IPS-18a (cell line): Measurements from ENCODE around the gene EEF1AKMT3.

Experiments
- H3K27ac ChIP-seq: one replicate; pipeline ENCODE4 v1.5.1; 2013; ENCODE audit warnings: low read length
- H3K27me3 ChIP-seq: one replicate; pipeline ENCODE4 v1.6.1; 2013; ENCODE audit warnings: mild to moderate bottlenecking, low read length; ENCODE audit not compliant: control insufficient read depth, insufficient read depth
- H3K36me3 ChIP-seq: one replicate; pipeline ENCODE4 v1.6.1; 2013; ENCODE audit warnings: low read depth, low read length; ENCODE audit not compliant: control insufficient read depth
- H3K4me1 ChIP-seq: one replicate; pipeline ENCODE4 v1.6.1; 2013; ENCODE audit warnings: low read depth, low read length; ENCODE audit not compliant: control insufficient read depth
- H3K4me3 ChIP-seq: one replicate; pipeline ENCODE4 v1.5.1; 2013; ENCODE audit warnings: low read length
- H3K9ac ChIP-seq: one replicate; pipeline ENCODE4 v1.6.1; 2013; ENCODE audit warnings: mild to moderate bottlenecking, low read length, moderate library complexity
- H3K9me3 ChIP-seq: one replicate; pipeline ENCODE4 v1.6.1; 2013; ENCODE audit warnings: low read depth, low read length; ENCODE audit not compliant: control insufficient read depth

The EEF1AKMT3 gene

GRCh38 chr12:57829025-57829777 lies 56.8 kb downstream of the EEF1AKMT3 start:
- Histone ChIP-seq H3K27me3 (no peaks in the 10 kb centered on the region), H3K9me3 (no peaks in the 10 kb centered on the region), H3K9ac (no peak overlapping the region), H3K4me1 (peaks cover 20% of the 10 kb centered on the region), H3K4me3 (no peak overlapping the region), H3K36me3 (peaks cover 49% of the 10 kb centered on the region), H3K27ac (no peak overlapping the region)

- Histone ChIP-seq H3K9me3 (no peaks in the 10 kb centered on the region), H3K36me3 (peaks cover 37% of the 10 kb centered on the region), H3K9ac (no peak overlapping the region), H3K27ac (no peak overlapping the region), H3K27me3 (no peaks in the 10 kb centered on the region), H3K4me3 (no peak overlapping the region), H3K4me1 (peaks cover 27% of the 10 kb centered on the region)
Observed at GRCh38 chr12:57830393-57830792, 58.0 kb downstream of the EEF1AKMT3 start.
